GM12864 (cell line): ENCODE measurements around the gene UFSP2.

Experiments
- DNase-seq: peaks from one replicate; pipeline ENCODE4 v3.0.0-alpha.2; 2011; ENCODE audit warnings: low read depth
- H3K4me3 ChIP-seq: 2 replicates; pipeline ENCODE4 v1.5.1; 2011; ENCODE audit warnings: mild to moderate bottlenecking, low read depth, low read length, control low read depth
- TF ChIP-seq, protein P1 (sequence below): IDR thresholded peaks from 2 replicates; pipeline ENCODE4 v1.5.1; 2011; ENCODE audit warnings: low read depth, mild to moderate bottlenecking, moderate library complexity, low read length, control low read depth, inconsistent platforms; ENCODE audit errors: missing control alignments

The UFSP2 gene, protein sequence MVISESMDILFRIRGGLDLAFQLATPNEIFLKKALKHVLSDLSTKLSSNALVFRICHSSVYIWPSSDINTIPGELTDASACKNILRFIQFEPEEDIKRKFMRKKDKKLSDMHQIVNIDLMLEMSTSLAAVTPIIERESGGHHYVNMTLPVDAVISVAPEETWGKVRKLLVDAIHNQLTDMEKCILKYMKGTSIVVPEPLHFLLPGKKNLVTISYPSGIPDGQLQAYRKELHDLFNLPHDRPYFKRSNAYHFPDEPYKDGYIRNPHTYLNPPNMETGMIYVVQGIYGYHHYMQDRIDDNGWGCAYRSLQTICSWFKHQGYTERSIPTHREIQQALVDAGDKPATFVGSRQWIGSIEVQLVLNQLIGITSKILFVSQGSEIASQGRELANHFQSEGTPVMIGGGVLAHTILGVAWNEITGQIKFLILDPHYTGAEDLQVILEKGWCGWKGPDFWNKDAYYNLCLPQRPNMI

DNA sequence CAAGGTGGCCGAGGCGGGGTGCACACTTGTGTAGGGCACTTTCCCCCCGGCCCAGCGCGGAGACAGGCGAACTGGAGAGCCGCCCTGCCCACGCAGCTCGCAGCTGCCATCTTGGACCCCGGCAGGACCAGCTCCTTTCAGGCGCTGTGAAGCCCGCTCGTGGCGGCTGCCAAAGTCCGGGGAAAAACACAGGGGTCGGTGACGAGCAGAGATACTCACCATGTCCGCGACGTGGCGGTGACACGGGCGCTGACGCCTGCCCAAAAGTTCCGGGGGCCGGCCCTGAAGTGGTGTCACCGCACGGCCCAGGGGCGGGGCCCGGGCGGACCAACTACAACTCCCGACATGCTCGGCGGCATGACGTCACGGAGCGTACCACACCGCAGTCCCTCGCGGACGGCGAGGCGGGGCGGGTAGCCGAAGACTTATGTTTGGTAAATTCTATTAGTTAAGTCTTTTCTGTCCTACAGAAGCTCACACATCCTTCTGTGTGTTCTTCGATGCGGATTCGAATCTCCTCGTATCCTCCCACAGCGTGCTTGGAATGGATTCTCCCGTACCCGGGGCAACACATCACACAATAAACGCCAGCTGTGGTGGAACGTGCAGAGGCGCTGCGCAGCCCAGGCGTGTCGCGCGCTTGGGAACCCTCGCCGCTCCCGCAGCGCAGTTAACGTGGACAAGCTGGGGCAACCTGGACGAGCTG, at the start of gene UFSP2:
Gene UFSP2 (minus strand): TSS at position 318 of the 706 bp plus-strand sequence. CDS start 96 bp downstream, at position 222.
- H3K4me3 ChIP-seq = peak within 1 kb of the TSS; percentile 83
- DNase-seq = peak; percentile 79
- TF ChIP-seq, protein P1, sequence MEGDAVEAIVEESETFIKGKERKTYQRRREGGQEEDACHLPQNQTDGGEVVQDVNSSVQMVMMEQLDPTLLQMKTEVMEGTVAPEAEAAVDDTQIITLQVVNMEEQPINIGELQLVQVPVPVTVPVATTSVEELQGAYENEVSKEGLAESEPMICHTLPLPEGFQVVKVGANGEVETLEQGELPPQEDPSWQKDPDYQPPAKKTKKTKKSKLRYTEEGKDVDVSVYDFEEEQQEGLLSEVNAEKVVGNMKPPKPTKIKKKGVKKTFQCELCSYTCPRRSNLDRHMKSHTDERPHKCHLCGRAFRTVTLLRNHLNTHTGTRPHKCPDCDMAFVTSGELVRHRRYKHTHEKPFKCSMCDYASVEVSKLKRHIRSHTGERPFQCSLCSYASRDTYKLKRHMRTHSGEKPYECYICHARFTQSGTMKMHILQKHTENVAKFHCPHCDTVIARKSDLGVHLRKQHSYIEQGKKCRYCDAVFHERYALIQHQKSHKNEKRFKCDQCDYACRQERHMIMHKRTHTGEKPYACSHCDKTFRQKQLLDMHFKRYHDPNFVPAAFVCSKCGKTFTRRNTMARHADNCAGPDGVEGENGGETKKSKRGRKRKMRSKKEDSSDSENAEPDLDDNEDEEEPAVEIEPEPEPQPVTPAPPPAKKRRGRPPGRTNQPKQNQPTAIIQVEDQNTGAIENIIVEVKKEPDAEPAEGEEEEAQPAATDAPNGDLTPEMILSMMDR = no peak

DNA sequence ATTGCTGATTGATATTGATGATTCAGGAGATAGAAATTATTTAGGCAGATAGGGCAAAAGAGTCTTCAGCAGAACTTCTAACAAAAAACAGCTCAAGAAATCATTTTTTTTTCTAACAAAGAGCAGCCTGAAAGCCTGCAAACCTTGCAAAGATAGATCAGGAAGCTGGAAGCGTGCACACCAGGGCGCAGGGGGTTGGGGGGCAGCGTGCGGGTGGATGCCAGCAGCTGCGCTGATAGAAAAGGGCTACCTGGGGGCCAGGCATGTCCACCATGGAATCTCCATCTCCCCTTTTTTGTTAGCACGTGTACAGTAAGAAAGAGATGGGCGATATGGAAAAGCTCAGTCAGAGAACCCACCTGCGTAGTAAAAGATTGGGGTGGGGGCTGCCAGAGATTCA, 47.5 kb upstream of the UFSP2 start:
- no peak overlapping the region for H3K4me3 ChIP-seq
- no peak for DNase-seq
- TF ChIP-seq, protein P1 = no peak

DNA sequence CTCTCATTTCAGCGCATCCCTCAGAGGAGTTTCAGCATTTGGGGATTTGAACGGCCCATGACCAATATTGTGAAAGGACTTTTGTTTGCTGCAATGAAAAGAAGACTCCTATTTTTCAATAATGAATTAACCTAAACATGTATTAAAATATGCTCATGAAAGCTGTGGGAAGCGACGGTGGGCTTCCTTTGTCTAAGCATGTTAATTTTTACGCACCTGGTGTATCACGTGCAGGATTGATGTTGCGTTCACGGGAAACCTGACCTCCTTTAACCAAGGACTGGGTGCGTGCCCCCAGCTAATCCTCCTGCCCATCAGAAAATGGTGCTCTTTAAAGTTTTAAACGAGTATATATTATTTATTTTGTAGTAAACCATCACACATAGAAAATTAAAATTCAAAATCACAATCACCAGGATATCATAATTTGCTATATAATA, 46.4 kb upstream of the UFSP2 start:
- peak overlapping the region; percentile 94 for H3K4me3 ChIP-seq
- TF ChIP-seq, protein P1 = no peak
- DNase-seq = no peak

DNA sequence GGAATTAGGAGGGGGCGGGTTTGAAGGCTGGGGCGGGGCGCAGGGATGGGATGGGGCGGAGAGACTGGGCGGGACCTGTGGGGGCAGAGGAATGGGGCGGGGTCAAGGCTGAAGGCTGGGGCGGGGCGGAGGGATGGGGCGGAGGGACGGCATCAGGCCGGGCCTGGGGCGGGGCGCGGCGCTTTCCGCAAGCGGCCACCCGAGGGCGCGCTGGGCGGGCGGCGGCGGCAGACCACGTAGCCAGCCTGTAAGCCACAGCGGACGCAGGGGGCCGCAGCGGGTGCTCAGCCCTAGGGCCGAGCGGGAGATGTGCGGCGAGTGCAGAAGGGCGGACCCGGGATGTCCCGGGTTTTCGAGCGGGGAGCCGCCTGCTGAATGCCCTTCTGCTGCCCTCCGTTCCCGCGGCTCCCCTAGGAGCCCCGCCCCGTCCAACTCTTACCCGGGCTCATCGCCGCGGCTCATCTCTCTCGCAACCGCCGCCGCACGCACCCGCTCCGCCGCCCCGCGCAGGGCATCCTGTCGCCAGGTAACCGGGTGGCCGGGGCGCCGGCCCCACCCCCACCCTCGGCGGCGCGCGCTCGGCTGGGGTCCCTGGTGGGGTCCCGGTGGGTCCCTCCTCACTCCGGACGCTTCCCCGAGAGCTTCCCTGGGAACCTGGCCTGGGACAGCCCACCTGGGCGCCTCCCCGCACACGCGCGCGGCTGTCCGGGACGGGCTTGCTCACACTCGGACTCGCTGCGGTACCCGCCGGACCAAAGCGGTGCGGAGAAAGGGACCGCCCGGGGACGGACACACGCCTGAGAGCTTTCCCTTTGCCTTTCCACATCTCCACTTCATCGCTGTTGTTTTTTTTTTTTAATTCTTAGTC, 45.7 kb upstream of the UFSP2 start, which contains the start of gene CCDC110:
Gene CCDC110 (minus strand): TSS at position 499 of the 868 bp plus-strand sequence. CDS start 50 bp downstream, at position 449.
- DNase-seq = peak; percentile 63
- TF ChIP-seq, protein P1 = peak; percentile 51

DNA sequence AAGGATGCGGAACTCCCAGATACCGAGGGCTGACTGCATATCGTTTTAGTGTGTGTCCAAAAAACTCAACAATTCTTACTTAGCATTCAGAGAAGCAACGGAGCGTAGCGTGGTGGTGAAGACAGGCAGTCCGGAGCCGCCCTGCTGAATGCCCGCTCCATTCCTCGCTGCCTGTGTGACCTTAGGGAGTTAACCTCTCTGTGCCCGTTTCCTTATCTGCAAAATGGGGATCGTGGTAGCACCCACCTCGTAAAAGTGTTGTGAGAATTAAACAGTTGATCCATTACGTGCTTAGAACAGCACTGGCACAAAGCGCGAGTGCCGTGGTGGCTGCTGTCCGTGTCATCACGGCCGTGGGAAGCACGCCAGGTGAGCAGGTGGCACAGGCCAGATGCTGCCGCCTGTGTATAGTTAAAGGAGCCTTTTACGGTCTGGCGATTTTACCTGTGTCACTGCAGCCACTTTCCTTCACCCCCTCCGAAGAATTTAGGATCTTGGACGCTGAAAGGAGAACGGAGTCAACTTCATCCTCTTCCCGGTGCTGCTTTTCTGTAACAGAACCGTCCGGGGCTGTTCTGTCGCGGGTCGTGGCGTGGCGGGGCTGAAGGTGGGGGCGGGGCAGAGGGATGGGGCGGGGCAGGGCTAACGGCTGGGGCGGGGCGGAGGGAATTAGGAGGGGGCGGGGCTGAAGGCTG, 44.9 kb upstream of the UFSP2 start:
- TF ChIP-seq, protein P1 = no peak
- peak overlapping the region; percentile 82 for H3K4me3 ChIP-seq
- DNase-seq = no peak

More for the DNA sequence above, 45.7 kb upstream of the UFSP2 start, which contains the start of gene CCDC110:
- peak within 1 kb of the TSS; percentile 94 for H3K4me3 ChIP-seq
